Esophagus muscularis mucosa (tissue), 4 donors: ENCODE data around the gene DCLK2. TPM values are rescaled to one million over a fixed set of nuclear protein-coding genes. Genes with fewer than 3 reads are reported as not detected.

Experiments
- DNase-seq: peaks from one replicate; pipeline ENCODE4 v3.0.0-alpha.2; 2017; ENCODE audit errors: extremely low spot score
- H3K27ac ChIP-seq, 4 donors: fragments of 200-600 bp; sonication (generic); replicated peaks in 1 of 4; 1 replicate in 3 of 4; 2 replicates in 1 of 4; pipeline ENCODE4 v1.5.1; 2016 to 2019; ENCODE audit warnings: mild to moderate bottlenecking in 1 of 4
- H3K27me3 ChIP-seq, 4 donors: fragments of 200-600 bp; sonication (generic); one replicate each; pipeline versions ENCODE4 v1.5.1 to v1.6.0; 2016 to 2019
- H3K36me3 ChIP-seq, 4 donors: fragments of 200-600 bp; sonication (generic); one replicate each; pipeline ENCODE4 v1.5.1; 2016 to 2019
- H3K4me1 ChIP-seq, 4 donors: fragments of 200-600 bp; sonication (generic); one replicate each; pipeline ENCODE4 v1.5.1; 2016 to 2019
- H3K4me3 ChIP-seq, 4 donors: fragments of 200-600 bp; sonication (generic); 1 replicate in 2 of 4; 2 replicates in 2 of 4; pipeline ENCODE4 v1.5.1; 2016 to 2019; ENCODE audit warnings: mild to moderate bottlenecking in 4 of 4, moderate library complexity in 1 of 4
- H3K9me3 ChIP-seq, 4 donors: fragments of 200-600 bp; sonication (generic); 1 replicate in 3 of 4; 2 replicates in 1 of 4; pipeline ENCODE4 v1.5.1; 2016 to 2019
- EP300 ChIP-seq: sonication (generic); formaldehyde crosslinking; IDR thresholded peaks from one replicate; pipeline ENCODE4 v1.6.1; 2017; ENCODE audit warnings: antibody characterized with exemption
- POLR2A ChIP-seq: fragments of 450-650 bp; IDR thresholded peaks from one replicate; pipeline ENCODE4 v1.6.1; 2017; ENCODE audit warnings: antibody characterized with exemption, moderate library complexity, mild to moderate bottlenecking, low read depth
- POLR2AphosphoS5 ChIP-seq, 2 donors: sonication (generic); formaldehyde crosslinking; IDR thresholded peaks; one replicate each; pipeline ENCODE4 v1.6.1; 2017; ENCODE audit warnings: antibody characterized with exemption in 2 of 2
- WGBS: methylation state at CpG from one replicate; pipeline ENCODE4 v1.1.5; 2018; 5-methylcytosine and 5-hydroxymethylcytosine counted together
- intact Hi-C: fragments of 100-400 bp; cut with DNase I; formaldehyde crosslinking; loops from one replicate; pipeline ENCODE4 v1.15.1; 2023
- total RNA-seq, 4 donors: library from RNA; depleted of rRNA; stranded (reverse); fragments of >200 nt; gene quantifications; one replicate each; pipeline versions ENCODE4 v1.1.0 to v1.2.1, GENCODE V29; 2016
- TF ChIP-seq, protein P1 (sequence below), 3 experiments: fragments of 200-600 bp in 2 of 3; fragments of 450-650 bp in 1 of 3; sonication (generic) in 2 of 3; IDR thresholded peaks; one replicate each; pipeline ENCODE4 v1.5.1; 2017 to 2019; ENCODE audit warnings: antibody characterized with exemption in 3 of 3, mild to moderate bottlenecking in 2 of 3, moderate library complexity in 1 of 3

The DCLK2 gene
- total RNA-seq, 4 donors from 2014 or later = 15.4 to 29.3 (median 19.3) TPM

DNA sequence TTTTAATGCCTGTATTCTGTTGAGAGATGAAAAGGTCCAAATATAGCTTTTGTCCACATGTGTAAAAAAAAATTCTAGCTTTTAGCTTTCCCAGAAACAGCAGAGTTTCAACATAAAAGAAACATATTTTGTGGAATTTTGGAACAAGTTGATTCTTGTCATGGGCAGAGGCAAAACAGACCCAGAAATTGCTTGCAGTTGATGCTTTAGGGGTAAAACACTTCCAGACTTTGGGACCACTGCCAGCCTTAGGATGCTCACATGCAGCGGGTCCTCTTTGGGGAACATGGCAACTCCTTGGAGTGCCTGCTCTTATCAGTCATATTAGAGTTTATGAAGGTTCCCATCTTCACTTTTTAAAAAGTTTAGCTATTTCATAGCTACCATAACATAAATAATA is 30.4 kb downstream of the DCLK2 start:
- Histone ChIP-seq H3K27ac (no peak overlapping the region), H3K36me3 (no peaks in the 10 kb centered on the region), H3K4me3 (no peak overlapping the region), H3K27me3 (no peaks in the 10 kb centered on the region), H3K4me1 (no peaks in the 10 kb centered on the region), H3K9me3 (peaks cover 0 to 13% (median 0%) of the 10 kb centered on the region in 4 donors)
- DNase-seq = no peak
- TF ChIP-seq POLR2AphosphoS5 (IDR thresholded peaks at IDR 0.05) (no peak), EP300 (no peak), POLR2A (no peak)
- TF ChIP-seq, protein P1, sequence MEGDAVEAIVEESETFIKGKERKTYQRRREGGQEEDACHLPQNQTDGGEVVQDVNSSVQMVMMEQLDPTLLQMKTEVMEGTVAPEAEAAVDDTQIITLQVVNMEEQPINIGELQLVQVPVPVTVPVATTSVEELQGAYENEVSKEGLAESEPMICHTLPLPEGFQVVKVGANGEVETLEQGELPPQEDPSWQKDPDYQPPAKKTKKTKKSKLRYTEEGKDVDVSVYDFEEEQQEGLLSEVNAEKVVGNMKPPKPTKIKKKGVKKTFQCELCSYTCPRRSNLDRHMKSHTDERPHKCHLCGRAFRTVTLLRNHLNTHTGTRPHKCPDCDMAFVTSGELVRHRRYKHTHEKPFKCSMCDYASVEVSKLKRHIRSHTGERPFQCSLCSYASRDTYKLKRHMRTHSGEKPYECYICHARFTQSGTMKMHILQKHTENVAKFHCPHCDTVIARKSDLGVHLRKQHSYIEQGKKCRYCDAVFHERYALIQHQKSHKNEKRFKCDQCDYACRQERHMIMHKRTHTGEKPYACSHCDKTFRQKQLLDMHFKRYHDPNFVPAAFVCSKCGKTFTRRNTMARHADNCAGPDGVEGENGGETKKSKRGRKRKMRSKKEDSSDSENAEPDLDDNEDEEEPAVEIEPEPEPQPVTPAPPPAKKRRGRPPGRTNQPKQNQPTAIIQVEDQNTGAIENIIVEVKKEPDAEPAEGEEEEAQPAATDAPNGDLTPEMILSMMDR (IDR thresholded peaks at IDR 0.05) = no peak
- intact Hi-C loops = no loop called here
- WGBS = 76% methylated on average over 1 of the region's 1 CpG

DNA sequence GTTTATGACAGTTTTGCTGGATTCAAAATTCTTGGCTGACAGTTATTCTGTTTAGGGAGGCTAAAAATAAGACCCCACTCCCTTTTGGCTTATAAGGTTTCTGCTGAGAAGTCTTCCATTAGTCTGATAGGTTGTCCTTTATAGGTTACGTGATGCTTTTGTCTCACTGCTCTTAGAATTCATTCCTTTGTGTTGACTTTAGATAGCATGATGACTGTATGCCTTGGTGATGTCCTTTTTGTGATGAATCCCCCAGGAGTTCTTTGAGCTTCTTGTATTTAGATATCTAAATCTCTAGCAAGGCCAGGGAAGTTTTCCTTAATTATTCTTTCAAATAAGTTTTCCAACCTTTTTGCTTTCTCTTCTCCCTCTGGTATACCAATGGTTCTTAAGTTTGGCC is 36.4 kb downstream of the DCLK2 start:
- Histone ChIP-seq H3K27me3 (no peaks in the 10 kb centered on the region), H3K4me3 (no peak overlapping the region), H3K36me3 (no peaks in the 10 kb centered on the region), H3K9me3 (peaks cover 0 to 22% (median 4%) of the 10 kb centered on the region in 4 donors), H3K4me1 (peaks cover 22 to 27% (median 26%) of the 10 kb centered on the region in 4 donors), H3K27ac (no peak overlapping the region)
- no peak for DNase-seq
- intact Hi-C loops = no loop called here
- WGBS = 95% methylated on average over 1 of the region's 1 CpG
- no peak for TF ChIP-seq POLR2AphosphoS5 (IDR thresholded peaks at IDR 0.05)
- TF ChIP-seq EP300 = no peak
- TF ChIP-seq POLR2A = no peak
- TF ChIP-seq, protein P1 (IDR thresholded peaks at IDR 0.05) = no peak

DNA sequence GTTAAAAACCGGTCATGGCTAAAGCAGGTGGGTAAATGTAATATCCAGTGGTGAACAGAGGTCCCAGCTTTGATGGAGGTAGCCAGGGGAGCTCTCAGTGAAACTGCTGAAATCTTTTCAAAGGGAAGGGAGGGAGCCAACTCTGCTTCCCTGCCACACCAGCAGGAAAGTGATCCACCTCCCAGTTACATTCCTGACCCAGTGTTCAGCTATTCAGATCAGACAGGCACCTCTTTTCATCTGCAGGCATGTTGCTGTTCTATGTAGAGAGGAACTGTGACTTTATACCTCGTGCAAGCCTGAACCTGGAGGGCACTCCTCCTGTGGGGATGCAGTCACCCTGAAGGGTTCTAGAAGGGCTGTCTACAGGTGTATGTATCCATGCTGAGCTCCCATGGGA is 37.6 kb downstream of the DCLK2 start:
- intact Hi-C loops = no loop called here
- TF ChIP-seq EP300 = no peak
- TF ChIP-seq, protein P1 (IDR thresholded peaks at IDR 0.05) = no peak
- TF ChIP-seq POLR2AphosphoS5 (IDR thresholded peaks at IDR 0.05) = no peak
- no peak for TF ChIP-seq POLR2A
- peaks cover 0 to 22% (median 4%) of the 10 kb centered on the region in 4 donors for H3K9me3 ChIP-seq

DNA sequence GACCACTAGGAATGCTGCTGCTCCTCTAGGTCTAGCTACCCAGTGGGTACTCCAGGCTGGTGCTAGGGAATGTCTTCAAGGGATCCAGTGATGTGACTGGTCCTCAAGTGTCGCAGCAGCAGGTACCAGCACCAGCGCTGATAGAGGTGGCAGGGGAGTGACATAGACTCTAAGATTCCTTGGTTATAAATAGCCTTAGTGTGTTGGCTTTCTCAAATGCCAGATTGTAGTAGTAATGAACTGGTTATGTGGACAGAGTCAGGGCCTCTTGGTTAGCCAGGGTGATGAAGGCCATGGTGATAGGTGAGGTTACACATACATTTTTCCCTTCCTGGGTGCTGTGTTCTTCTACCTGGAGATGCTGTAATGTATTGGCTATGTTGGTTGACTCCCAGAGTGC is 38.3 kb downstream of the DCLK2 start:
- Histone ChIP-seq H3K36me3 (peaks cover 0 to 2% (median 0%) of the 10 kb centered on the region in 4 donors), H3K4me1 (peaks cover 25 to 33% (median 32%) of the 10 kb centered on the region in 4 donors), H3K27ac (no peak overlapping the region), H3K4me3 (no peak overlapping the region), H3K9me3 (peaks cover 0 to 22% (median 5%) of the 10 kb centered on the region in 4 donors), H3K27me3 (no peaks in the 10 kb centered on the region)
- 100% methylated on average over 1 of the region's 2 CpGs for WGBS
- intact Hi-C loops = no loop called here
- no peak for DNase-seq
- no peak for TF ChIP-seq POLR2A
- TF ChIP-seq EP300 = no peak
- TF ChIP-seq, protein P1 (IDR thresholded peaks at IDR 0.05) = no peak
- no peak for TF ChIP-seq POLR2AphosphoS5 (IDR thresholded peaks at IDR 0.05)

More for the DNA sequence above, 37.6 kb downstream of the DCLK2 start:
- Histone ChIP-seq H3K4me3 (no peak overlapping the region), H3K27me3 (no peaks in the 10 kb centered on the region), H3K36me3 (no peaks in the 10 kb centered on the region), H3K27ac (no peak overlapping the region), H3K4me1 (peaks cover 25 to 33% (median 32%) of the 10 kb centered on the region in 4 donors)
- 85% methylated on average over 1 of the region's 2 CpGs for WGBS
- no peak for DNase-seq

DNA sequence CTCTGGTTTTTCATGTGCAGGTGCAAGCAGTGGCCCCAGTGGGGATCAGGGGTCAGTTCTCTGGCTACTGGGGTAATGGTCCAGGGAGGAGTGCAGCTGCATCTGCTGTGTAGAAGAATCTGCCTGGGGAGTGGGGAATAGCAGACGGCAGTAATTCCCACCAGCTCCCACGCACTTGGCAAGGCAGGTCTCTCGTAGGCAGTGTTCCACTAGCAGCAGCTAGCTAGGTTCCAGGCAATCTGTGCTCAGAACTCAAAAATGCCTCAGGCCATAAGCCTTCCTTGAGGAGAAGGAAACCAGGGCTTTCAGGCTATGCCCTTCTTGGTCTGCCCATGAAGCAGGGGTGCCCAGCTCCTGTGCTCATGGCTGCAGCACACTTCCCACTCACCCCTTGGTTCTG is 38.8 kb downstream of the DCLK2 start:
- no peak for DNase-seq
- no peak overlapping the region for H3K27ac ChIP-seq
- H3K4me1 ChIP-seq = peaks cover 25 to 33% (median 32%) of the 10 kb centered on the region in 4 donors
- H3K9me3 ChIP-seq = peaks cover 0 to 22% (median 7%) of the 10 kb centered on the region in 4 donors
- intact Hi-C loops = no loop called here
- H3K4me3 ChIP-seq = no peak overlapping the region
- 78% methylated on average over 3 of the region's 3 CpGs for WGBS
- TF ChIP-seq POLR2A (no peak), EP300 (no peak), POLR2AphosphoS5 (IDR thresholded peaks at IDR 0.05) (no peak)
- TF ChIP-seq, protein P1 (IDR thresholded peaks at IDR 0.05) = no peak
- H3K36me3 ChIP-seq = peaks cover 0 to 4% (median 0%) of the 10 kb centered on the region in 4 donors
- no peaks in the 10 kb centered on the region for H3K27me3 ChIP-seq
